ENCODE measurements around the gene SH3RF3.
"Not testable (repeated sequence)": the region's sequence is repeated elsewhere in the genome, so short reads cannot be mapped to it uniquely, and the experiment has no call there.

The SH3RF3 gene

DNA sequence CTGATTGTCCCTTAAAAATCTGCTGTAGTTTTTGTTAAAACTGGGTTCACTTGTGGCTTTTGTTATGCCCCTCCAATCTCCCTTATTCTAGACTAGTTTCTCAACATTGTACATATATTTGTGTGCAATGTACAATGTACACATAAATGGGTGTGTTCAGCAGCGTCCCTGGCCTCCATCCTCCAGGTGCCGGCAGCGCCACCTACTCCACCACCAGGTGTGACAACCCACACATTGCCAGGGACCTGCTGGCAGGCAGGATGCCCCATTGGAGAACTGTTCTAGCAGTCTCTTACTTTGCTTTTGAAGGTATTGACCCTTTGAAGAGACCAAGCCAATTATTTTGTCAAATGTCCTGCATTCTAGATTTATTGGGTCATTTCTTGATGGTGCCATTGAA is 75.4 kb downstream of the SH3RF3 start:
- DNase-seq, result no peak

DNA sequence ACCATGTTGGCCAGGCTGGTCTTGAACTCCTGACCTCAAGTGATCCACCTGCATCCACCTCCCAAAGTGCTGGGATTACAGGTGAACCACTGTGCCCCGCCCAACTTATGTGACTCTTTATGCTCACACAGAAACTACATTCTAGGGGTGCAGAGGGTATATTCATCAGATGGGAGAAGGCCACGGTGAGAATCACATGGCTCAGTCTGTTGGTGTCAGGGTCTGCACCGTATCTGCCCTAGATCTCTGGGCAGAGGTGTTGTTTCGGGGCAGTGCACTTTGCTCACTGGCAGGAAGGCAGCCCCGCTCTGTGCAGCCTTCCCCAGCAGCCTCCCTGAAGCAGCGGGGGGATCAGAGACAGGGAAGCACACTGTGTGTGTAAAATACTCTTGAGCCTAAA is 76.4 kb downstream of the SH3RF3 start:
- DNase-seq, result no peak

DNA sequence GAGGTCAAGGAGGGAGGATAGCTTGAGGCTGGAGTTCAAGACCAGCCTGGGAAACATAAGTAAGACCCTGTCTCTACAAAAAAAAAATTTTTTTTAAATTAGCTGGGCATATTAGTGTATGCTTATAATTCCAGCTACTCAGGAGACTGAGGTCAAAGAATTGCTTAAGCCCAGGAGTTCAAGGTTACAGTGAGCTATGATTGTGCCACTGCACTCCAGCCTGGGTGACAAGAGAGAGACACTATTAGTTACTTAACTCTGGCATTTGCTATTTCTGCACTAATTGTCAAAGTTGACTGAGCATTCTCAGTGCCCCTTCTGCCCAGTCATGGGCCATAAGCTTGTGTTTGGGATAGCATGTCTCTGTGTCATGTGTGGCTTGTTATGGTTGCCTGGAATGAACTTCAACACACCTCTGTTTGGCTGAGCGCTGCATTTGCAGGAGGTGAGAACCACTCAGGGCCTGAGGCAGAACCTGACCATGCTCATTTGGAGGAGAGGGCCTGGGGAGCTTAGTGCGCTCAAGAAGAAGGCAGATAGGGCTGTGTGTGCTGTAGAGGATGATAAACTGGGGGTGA is 77.7 kb downstream of the SH3RF3 start:
- DNase-seq, result no peak

DNA sequence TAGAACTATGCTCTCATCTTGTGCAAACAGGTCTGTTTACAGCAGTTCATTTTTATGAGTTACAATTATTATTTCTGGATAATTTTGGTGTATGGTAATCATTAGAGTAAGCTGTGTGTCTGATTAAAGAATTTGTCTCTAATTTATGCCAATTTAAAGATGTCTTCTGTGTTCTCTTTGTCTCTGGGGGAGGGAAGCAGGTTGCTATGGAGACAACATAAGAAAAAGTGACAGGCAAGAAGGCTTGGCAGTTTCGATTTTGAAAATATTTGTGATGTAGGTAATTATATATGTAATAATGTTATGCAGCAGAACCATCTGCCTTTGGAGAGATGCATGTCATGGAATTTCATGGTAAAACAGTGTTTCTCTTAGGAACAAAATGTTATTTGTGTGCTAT is 78.2 kb downstream of the SH3RF3 start:
- no peak for DNase-seq

DNA sequence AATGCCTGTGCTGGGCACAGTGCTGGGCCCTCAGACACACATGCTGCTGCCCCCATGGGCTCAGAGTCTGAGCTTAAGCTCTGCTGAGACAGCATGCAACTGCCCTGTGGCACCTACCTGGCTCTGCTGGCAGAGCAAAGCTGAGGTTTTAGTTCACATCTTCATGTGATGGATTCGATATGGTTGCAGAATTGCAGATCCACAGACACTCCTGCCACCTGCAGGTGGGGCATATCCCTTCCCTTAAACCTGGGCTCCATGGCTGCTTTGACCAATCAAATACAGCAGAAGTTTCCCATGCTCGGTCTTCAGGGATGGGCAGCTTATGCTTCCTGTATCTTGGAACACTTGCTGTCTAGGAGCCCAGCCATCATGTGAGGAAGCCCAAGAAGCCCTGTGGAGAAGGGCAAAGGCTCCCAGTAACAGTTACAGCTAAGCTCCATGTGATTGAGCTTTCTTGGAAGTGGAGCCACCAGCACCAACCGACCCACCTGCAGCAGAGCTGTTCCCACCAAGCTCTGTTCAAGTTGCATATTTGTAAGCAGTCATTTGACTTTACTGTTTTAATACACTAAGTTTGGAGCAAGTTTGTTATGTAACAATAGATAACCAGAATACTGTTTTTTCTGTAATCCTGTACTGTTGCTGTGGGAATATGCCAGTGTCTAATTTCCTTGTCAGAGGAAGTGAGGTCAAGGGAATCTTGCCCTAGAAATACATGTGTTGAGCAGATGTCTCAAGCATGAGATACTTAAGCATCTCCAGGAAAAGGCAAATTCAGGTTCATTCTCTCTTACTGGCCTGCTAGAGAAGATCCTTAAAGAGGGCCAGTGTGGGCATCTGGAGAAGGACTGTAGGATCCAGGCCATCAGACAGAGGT is 79.3 kb downstream of the SH3RF3 start:
- DNase-seq, result no peak

DNA sequence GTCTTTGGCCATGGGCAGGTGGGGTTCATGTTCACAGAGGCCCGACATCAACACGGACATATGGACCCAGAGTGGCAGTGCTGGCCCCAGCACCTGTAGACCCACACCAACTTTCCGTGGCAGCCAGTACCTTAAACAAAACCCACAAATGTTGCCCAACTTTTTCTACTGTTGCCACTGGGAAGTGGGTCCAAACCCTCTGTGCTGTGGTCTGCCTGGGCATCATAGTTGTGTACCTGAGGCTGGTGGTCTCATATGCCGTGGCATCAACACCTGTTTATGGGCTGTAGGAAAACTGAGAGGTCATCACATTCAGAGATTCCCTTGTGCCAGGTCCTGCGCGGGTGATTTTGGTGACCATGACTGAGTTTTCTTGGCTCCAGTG is 79.9 kb downstream of the SH3RF3 start:
- DNase-seq, result no peak

DNA sequence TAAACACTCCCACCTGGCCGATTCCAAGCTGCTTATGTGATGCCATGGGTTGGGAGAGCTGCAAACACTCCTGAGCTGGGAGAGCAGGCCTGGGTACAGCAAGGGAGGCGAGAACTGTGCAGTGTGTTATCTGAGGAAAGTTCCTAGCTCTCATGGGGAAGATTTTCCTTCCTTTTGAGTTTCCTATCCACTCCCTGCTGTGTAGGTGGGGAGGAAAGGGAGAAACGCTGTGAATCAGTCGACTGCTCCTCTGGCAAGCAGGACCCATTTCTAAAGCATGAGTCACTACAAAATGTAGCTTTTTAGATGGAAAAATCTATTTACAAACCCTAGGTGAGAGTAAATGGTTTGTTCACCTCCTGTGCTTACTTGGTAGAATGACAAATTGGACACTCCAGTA is 80.4 kb downstream of the SH3RF3 start:
- DNase-seq, result no peak

DNA sequence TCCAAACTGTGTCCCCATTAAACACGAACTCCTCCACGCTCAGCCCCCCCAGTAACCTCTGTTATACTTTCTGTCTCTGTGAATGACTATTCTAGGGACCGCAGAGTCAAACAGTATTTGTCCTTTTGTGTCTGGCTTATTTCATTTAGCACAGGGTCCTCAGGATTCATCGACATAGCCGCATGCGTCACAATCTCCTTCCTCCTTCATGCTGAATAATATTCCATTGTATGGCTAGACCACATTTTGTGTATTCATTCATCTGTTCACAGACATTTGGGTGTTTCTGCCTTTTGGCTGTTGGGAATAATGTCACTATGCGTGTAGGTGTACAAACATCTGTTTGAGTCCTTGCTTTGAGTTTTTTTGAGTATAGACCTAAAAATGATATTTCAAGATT is 80.9 kb downstream of the SH3RF3 start:
- DNase-seq, result no peak

DNA sequence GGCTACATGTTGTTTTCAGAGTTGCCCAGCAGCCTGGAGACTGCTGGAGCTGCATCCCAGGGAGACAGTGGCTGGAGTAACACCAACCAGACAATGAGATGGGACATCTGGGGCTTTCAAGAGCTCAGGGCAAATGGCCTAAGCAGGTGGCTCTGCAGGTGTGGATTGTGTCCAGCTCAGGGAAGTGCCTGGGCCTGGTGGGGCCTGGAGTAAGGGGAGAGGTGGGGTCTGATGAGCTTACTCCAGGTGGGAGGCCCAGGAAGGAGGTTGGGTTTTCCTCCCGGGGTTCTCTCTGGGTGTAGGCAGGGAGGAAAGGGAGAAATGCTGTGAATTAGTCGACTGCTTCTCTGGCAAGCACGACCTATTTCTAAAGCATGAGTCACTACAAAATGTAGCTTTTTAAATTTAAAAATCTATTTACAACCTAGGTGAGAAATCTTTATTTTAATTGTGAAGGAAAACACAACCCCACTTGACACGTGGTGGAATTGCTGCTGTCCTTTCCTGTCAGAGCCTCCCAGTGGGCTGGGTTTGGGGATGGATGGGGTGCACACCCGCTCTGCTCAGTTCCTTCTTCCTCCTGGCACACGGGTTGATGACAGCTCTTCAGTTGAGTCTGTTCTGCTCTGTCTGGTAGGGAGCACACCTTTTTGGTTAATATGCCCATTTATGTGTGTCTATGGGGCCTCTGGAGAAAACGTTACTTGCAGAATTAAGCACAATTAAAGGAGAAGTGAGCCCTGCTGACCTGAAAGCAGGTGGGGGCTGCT is 81.6 kb downstream of the SH3RF3 start:
- DNase-seq, result no peak

DNA sequence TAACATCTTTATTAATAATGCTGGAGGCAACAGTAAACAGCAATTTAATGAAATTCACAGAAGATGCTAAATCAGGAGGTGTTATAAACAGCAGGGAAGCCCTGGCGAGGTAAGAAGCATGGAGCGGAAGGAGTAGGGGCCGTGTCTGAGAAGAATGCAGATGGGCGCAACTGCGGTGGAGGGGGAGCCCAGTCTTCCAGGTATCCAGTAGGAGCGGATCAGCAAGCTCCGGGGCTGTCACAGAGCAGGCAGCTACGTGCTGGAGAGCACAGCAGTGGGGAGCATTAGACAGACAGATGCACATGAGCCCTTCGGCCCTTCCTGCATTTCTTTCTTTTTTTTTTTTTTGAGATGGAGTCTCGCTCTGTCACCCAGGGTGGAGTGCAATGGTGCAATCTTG is 82.3 kb downstream of the SH3RF3 start:
- no peak for DNase-seq

DNA sequence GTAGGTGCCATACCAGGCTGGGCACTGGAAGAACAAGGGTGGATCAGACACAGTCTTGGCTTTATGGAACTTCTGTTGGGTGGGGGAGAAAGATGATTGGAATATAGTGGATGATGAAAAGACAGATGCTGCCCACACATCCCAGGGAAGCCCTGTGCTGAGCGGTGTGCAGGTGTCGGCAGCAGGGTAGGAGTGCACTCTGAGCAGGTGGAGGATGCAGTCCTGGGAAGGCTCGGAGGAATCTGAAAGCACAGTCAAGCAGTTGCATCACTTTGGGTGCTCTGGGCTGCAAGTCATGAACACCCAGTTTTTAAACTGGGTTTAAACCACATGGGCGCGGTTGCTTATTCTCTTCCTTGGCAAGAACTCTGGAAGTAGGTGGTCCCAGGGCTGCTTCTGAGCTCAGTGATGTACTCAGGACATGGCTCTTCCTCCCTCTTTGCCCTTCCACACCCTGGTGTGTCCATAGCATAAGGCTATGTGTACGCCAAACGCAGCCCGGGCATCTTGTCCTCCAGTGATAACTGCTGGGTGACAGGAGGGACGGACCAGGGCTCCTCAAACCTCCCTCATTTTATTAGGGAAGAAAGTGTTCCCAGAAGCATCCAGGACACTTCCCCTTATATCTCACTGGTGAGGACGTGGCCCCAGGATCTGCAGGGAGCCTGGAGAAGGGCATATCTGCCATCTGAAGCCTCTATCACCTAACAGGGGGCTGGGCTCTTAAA is 84.0 kb downstream of the SH3RF3 start:
- no peak for DNase-seq

DNA sequence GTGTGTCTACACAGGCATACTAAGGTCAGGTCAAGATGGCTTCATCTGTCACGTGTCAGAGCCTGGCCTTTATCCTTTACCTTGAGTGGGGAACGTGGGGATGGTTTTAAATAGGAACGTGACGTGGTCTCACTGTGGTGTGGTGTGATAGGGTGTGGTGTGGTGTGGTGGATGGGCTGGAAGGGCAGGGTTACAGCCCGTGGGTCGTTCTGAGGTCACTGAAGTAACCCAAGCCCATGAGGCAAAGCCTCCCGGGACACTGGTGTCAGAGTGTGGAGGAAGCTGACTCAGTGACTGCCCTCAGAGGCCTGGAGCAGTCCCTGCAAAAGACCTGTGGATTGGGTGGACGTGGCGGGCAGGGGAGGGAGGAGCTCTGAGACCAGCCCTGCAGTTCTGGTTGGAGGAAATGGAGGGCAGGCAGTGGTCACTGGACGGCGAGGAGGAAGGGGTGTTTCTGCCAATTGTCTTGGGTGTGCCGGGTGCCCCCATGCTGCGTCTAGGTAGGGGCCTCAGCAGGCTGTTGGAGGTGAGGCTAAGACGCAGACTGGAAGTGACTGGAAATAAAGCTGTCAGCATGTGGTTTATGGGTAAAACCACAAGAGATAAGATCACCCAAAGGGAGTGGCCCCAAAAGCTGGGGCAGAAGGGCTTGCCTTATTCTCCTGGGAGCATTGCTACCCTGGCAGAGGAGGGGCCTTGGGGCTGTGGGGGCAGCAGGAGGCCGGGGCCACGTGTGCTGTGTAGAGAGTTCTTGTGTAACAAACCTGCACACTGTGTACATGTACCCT is 84.8 kb downstream of the SH3RF3 start:
- DNase-seq, result no peak

DNA sequence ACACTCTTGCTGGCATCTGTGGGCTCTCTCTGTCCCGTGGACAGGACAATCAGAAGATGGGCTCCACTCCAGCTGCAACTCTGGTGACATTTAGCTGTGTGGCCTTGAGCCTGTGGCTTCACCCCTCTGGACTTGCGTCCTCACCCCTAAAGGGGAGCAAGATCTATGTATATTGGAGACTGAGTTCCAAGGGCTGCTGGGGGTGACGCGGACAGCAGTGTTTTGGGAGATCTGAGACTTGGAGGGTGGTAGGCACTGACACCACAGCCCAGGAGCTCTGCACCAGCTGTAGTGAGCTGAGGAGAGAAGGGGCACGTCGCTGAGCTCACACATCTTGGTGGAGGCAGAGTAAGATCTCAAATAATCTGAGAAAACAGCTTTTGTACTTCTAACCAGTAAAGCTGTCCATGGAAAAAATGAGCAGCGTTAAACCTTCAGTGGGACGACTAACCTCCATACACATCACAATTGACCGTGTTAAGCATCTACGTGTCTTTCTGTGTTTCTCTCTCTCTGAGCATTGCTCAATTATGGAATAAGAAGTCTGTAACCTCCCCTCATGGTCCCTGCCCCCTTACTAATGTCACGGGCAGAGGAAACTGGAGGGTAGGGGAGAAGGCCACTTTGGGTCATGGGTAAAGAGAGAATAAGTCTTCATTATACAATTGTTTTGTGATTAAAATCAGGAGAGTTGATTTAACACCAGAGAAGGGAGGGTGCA is 85.8 kb downstream of the SH3RF3 start:
- DNase-seq, result no peak

DNA sequence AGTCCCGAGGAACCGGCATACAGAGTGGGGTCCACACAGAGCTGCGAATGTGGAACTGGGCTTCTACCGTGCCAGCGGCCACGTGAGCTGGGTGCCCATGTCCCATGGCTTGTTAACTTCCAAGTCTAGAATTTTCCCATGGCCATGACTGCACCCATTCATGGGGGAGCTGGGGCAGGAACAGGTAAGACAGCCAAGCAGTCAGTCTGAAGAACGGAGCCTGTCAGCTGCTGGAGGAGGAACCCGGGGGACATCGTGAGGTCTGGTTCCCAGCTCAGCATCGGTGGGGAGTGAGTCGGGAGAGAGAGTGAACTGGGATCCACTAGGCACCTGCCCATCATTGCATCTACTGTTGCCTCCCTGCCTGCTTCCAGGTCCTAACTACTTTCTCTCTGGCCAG is 86.9 kb downstream of the SH3RF3 start:
- no peak for DNase-seq

DNA sequence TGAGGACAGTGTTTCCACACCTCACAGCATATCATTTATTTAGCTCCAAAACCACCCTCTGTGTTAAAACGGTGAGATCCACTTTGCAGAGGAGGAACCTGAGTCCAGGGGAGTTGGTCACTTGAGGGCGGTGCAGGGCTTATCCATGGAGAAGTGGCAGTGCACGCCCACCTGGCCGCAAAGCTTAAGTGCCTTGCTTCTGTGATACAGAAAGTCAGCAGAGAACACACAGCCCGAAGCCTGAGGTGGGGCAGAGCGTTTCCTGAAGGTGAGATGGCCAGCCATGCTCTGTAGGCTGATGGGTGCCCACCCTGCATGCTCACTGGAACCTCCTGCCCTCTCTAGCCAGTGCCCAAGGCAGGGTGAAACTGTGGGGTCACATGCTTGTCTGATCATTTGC is 87.3 kb downstream of the SH3RF3 start:
- no peak for DNase-seq

DNA sequence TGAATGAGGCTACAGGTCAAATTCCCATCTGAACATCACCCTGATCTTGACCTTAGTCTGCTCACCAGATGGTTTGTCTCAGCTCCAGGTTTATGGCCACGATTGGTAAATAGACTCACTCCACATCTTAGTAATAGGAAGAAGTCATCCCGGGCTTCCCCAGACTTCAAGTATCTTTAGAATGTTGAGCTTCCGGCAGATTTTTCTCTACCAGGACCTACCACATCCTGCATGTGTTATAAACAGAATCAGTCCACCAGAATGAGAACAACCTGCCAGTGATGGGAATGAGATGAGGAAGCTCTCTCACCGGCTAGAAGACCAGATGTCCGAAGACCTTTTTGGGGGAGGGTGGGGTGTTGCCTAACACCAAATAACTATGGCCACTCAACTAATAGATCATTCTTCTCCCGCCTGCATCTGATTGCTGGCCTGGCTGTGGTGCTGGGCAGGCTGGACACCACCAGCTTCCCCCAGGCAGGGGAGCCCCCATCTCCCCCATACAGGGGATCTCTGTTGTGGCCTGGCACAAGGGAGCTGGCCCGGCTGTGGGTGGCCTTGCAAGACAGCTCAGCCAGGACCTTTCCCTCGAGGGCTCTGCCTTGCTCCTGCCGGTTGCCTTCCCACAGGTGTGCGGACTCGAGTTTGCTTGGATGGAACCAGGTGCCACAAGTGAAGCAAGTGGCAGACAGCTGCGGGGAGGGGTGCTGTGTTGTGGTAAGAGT is 88.5 kb downstream of the SH3RF3 start:
- DNase-seq, result no peak

DNA sequence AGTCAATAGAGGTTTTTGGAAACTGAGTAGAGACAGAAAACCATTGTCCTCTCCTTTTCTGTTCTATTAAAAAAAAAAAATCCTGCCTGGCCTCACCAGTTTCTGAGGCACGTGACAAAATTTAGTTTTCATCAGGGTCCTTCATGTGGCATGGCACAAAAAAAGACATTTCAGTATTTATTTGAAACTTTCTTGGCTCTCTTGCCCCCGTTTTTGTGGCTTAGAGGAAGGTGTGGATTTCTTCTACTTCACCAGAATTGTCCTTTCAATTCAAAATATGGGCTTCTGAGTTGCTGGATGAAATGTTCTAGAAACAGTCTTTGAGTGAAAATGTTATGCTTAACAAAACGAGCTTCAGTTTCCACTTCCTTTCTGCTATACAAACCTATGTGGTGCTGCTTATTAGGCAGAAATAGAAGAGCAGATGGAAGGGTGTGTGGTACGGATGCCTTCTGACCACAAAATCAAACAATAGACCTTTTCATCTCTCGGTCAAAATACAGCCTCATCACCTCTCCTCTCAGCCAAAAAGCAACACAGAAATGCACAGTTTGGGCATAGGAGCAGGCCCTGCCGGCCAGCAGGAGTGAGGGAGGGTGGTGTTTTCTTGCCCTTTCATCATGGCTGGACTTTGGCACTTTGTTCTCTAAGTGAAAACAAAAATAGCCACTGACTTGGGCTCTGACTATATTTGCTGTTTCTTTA is 89.2 kb downstream of the SH3RF3 start:
- no peak for DNase-seq

DNA sequence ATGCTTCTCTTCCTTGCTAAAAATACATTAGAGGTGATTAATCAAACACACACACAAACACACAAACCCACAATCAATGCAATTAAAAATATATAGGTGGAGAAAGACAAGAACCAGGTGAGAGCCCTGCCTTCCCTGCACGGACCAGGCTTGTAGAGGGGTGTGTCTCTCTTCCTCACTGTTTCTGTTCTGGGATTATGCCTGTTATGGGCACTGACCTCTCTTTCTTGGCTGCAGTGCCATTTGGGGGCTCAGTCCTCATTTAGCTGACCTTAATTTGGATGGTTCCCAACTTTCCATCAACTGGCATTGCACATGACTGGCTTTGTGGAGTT is 89.8 kb downstream of the SH3RF3 start:
- DNase-seq, result no peak

DNA sequence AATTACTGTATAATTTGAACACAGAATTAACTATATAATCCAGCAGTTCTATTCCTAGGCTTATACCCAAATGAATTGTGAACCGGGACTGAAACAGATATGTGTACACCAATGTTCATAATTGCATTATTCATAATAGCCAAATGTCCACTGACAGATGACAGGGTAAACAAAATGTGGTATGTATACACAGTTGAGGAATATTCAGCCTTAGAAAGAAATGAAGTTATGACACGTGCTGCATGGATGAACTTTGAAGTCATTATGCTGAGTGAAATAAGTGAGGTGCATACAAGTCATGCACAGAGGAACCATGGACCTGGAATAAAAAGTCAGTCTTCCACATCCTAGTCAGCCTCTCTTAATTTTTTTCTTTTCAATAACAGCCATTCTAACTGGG is 91.9 kb downstream of the SH3RF3 start:
- no peak for DNase-seq

DNA sequence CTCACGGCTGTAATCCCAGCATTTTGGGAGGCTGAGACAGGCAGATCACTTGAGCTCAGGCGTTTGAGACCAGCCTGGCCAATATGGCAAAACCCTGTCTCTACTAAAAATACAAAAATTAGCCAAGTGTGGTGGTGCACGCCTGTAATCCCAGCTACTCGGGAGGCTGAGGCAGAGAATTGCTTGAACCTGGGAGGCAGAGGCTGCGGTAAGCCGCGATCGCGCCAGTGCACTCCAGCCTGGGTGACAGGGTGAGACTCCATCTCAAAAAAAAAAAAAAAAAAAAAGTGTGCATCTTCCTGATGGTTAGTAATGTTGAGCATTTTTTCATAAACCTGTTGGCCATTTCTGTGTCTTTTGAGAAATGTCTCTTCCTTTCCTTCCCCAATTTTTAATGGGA is 92.3 kb downstream of the SH3RF3 start:
- not testable (repeated sequence) for DNase-seq

DNA sequence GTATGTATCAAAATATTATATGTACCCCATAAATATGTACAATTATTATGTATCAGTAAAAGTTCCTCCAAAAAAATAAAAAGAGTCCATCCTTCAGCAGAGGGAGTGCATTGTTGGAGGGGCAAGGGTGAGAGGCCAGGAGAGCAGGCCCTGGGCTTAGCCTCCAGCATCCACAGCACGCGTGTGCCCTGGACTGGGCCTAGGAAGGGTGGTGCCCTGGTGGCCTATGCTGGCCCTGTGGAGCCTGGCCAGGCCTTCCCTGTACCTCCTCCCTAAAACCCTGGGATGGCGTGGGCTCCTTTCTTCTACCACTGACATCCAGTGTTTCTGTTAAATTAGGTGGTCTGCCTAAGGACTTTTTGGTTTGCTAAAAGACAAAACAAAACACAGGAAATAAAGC is 93.4 kb downstream of the SH3RF3 start:
- DNase-seq, result no peak
